Embryonic facial prominence (tissue), 1 donor: ENCODE data around the gene PHLDA1.
"Not testable (repeated sequence)": the region's sequence is repeated elsewhere in the genome, so short reads cannot be mapped to it uniquely, and the experiment has no call there.

Source experiments
- DNase-seq: peaks from one replicate; pipeline ENCODE4 v3.0.0-alpha.2; 2016; ENCODE audit errors: extremely low spot score

The PHLDA1 gene

DNA sequence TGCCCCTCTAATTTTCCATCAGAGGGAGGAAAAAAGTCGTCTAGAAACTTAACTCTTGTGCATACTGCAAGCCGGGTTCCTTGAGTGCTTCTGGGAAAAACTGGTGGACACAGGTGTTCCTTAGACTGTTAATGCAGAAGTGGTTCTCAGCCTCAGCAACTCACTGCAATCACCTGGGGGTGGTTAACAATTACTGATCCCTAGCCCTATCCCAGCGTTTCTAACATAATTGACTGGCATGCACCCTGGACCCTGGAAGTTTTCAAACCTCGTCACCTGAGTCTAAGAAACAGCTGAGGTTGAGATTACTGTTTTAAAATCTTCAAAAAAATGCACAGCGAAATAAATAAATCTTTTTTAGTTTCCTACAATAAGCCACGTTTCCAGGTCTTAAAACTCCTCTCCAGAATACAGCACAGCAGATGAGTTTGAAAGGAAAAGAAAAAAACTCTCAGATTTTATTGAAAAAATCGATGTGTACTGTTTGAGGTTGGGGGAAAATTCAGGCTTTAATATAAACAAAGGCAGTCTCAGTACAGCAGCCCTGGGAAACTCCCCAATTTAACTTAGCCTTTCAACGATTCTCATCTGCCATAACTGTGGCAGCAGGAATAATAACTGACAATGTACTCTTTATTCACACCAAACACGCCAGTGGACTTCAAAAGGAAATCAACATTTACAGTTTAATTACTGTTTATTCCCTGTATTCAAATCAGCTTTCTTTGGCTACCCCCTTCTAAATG lies 45.4 kb downstream of the PHLDA1 start:
- no peak for DNase-seq

DNA sequence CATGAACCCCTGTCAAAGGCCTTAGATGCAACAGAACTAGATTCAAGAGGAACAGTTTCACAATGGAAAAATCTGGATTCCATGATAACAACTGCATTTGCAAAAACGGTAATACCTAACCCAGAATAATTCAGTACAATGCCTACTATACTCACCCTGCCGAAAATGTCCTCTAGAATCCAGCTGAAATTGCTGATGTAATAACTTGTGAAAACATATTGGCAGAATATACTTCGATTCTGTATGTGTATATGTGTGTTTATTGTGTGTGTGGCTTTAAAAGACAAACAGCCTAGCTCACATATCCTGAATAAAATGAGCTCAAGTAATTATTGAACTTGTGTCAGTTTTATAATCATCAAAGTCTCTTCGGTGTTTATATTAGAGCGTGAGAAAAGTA lies 46.0 kb downstream of the PHLDA1 start:
- no peak for DNase-seq

DNA sequence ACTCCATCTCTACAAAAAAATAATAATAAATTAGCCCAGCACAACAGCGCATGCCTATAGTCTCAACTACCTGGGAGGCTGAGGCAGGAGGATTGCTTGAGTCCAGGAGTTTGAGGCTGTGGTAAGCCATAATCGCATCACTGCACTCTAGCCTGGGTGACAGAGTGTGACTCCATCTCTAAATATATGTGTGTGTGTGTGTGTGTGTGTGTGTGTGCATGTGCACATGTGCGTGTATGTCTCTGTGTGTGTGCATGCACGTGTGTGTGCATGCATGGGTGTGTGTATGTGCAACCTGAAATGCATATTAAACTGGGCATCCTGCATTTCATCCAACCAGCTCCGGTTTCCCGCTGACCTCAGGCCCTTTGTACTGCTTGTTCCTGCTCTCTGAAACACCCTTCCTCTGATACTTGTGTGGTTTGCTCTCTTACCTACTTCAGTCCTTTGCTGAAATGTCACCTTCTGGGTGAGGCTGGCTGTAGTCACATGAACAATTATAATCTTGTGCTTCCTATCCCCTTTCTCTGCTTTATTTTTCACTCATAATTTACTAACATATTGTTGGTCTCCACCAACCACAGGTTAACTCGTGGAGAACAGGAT lies 46.9 kb downstream of the PHLDA1 start:
- DNase-seq = no peak

DNA sequence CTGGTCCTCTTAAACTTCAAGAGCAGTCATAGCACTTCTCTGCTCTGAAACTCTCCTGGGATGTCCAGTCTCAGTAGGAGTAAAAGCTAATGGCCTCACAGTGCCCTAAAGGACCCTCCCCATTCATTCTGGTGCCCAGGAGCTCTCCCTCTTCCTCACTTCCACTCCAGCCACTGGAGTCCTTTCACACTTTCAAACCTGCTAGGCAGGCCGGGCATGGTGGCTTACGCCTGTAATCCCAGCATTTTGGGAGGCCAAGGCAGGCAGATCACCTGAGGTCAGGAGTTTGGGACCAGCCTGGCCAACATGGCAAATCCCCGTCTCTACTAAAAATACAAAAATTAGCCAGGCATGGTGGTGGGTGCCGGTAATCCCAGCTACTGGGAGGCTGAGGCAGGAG lies 47.7 kb downstream of the PHLDA1 start:
- not testable (repeated sequence) for DNase-seq

DNA sequence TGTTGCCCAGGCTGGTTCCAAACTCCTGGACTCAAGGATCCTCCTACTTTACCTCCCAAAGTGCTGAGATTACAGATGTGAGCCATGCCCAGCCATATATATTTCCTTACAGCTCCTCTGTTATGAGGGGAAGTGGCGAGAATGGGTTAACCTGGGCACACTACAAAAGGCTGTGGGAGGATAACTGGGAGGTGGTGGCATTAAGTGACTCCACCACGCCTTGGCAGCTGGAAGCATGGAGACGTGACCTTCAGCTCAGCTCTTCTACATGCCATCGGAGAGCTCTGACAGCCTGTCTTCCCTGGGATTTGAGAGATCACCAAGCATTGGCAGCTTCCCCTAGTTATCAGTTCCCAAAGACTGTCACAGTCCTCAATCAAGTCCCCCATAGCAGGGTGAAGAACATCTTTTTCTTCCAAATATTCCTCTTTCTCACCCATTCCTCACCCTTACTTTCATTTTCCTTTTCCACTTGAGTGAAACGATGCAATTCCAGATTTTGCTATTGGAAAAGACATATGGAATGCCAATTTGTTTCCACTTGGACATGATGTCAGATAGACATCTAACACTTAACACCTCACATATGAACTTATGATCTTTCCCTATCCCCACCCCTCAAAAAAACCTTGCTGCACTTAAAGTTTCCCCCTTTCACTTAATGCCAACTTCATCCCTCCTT lies 48.5 kb downstream of the PHLDA1 start:
- DNase-seq = no peak

DNA sequence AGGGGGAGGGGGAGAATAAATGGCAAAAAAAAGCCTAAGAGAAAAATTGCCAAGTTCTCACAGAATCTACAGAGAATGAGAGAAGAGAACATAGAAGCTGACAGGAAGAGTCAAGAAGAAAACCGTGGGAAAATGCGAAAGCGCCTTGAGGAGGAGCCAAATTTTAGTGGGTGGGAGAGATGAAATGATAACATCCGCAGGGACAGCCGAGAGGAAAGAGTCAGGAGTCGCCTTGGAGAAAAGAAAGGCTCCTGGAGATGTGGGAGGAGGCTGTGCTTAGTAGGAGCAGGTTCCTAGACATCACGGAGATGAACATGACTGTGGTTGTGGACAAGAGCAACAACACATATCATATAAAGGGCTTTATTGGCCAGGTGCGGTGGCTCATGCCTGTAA lies 49.4 kb downstream of the PHLDA1 start:
- no peak for DNase-seq

DNA sequence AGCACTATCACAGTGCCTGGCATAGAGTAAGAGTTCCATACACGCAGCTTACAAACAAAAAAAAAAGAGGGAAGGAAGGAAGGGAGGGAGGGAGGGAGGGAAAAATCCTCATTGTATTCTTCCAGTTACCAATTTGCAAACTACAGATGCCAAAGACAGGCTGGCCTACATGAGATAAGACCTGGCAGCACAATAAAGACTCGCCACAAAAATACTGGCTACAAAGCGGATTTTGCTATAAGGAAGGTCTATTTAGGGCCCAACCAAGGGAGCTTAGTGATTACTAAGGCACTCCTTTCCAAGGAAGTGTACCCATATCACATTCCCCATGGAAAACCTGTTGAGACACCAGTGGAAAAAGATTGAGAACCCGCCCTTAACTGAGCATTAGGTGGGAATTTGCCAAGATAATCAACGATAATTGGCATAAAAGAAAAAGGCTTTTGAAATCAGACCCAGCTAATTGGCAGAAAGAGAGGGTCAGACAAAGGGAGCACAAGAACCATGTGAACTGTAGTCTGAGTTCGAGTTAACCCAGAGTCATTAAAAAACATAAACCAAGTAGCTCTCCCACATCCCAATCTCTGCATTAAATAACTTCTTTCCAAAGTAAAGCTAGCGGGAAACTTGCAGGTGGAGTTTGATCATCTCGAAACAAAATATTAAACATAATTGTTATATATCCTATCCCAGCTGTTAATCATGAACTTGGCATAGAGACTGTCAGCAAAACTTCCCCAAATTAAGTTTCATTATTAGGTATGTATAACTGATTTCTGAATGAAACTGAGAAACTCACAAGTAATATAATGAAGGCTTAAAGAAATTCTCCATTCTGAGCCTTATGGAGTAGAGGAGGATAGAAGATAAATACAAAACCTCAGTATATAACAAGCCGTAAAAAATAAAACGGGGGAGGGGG lies 50.1 kb downstream of the PHLDA1 start:
- DNase-seq = no peak

DNA sequence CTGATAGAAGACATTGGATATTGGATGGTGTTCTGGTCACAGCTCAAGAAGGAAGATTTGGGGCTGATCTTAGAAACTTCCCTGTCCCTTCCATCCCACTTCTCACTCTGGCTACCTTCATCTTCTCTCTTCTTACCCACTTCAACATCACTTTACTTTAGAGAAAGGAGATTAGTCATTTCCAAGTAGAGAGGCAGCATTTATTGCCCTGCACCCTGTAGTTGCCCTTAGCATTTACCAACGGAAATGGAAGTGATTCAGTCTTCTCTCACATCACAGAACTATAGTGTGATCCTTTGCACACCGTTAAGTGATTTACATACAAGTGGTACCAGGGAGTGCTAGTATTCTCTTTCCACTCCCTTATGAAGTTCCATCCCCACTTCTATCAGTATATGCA lies 52.4 kb downstream of the PHLDA1 start:
- DNase-seq = no peak

DNA sequence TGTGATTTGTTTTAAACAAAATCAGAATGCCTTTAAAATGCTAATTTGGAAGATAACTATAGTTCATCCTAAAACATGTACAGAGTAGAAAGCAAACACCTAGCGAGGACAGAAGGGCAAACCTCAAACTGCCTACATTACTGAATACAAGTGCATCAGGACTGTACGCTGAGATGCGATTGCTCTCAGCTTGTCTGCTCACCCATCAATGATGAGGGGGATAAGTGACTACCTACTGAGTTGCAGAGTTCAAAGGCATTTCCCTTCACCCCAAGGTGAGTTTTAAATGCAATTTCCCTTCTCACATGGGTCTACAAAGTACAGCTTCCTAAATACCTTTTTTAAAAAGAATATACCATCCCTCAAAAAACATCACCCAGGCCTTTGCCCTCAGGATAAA lies 52.9 kb downstream of the PHLDA1 start:
- no peak for DNase-seq

DNA sequence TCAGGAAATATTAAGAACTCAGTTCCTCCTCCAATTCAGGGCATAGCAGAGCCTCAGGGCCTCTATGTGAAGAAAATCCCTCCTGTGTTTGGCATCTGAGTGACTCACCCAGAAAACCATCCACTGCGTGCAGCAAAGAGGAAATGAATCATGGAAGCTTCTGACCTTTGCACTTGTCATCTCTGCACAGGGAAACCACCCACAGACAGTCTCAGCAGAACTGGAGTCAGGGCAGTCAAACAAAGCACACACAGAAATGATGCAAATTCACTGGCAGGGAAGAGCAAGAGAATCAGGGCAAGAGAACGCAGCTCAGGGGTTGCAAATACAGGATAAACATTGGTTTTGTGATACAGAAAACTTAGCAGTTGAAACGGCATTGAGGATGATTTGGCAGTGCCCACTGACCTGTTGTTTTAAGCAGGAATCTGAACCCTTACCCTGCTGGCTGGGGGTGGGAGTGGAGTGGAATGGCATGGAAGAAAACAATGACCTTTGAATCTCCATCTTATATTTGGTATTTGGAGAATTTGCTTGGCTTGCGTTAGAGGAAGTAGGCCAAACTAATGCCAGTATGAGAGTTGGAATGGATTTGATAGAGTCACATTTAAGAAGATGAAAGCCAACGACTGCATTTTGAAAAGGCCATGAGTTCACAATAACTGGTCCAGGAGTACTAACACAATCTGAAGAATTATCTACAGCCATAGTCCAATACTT lies 53.5 kb downstream of the PHLDA1 start:
- DNase-seq = peak; percentile 23

DNA sequence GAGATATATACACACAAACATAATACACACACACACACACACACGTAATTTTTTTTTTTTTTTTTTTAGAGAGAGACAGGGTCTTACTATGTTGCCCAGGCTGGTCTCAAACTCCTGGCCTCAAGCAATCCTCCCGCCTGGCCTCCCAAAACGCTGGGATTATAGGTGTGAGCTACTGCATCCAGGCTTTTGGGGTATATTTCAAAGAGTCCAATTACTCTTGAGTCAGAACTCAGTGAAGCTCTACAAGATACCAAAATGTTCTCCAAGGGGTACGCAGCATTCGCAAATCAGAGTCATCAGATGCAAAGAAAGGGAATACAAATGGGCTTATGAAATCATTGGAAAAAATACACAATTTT lies 54.0 kb downstream of the PHLDA1 start:
- DNase-seq = no peak

DNA sequence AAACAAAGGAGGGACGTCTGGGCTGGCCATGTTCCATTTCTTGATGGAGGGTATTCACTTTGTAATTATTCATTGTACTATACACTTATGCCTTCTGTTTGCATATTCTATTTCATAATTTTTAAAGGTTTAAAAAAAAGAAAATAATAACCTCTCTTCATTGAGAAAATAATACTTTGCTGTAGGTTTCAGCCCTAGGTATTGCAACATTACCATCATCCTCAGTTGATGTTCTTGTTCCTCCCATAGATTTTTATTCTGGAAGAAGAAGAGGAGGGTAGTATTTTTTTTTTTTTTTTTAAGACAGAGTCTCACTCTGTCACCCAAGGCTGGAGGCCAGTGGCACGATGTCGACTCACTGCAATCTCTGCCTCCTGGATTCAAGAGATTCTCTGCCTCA lies 54.7 kb downstream of the PHLDA1 start:
- DNase-seq = no peak

DNA sequence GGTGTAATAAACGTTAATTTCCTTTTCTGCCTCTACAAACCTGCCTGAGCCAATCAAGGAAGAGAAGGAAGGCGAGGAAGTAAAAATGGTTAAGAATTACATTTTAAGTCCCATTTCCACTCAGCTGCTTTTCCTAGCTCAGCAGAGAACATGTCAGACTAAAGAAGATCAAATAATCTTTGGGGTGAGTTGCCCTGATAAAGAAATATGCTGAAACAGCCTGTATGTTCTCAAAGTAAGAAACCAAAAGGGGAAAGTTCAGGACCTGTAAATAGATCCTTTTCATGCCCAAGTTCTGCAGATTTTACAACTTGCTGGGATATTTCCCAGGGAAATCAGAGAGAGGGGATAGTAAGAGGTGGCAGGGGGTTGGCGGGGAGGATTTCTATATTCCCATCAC lies 55.5 kb downstream of the PHLDA1 start:
- no peak for DNase-seq

DNA sequence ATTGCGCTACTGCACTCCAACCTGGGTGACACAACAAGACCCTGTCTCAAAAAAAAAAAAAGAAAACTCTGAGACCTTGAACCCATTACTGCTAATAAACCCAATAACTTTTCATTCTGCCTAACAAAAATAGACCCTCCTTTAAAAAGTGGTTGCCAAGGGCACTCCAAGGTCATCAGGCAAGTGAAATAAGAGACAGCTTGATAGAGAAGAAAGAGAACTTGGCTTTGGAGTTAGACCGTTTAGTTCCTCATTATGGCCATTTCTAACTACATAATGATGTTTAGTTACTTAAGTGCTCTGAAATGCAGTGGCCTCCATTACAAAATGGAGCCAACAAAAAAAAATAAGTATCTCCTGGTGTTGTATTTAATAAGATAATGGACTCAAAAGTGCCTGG lies 55.9 kb downstream of the PHLDA1 start:
- DNase-seq = no peak
